ENCODE results near the gene PHLPP2. TPM values are rescaled to one million over a fixed set of nuclear protein-coding genes. Genes with fewer than 3 reads are reported as not detected.

The PHLPP2 gene
- total RNA-seq, 6 experiments from 2014 or later = 2.3 to 9.8 (median 5.6) TPM

- H3K4me3 ChIP-seq = no peak overlapping the region
- no peaks in the 10 kb centered on the region for H3K27me3 ChIP-seq
- no peak overlapping the region for H3K27ac ChIP-seq
- no peak for TF ChIP-seq POLR2A (IDR thresholded peaks at IDR 0.05)
- TF ChIP-seq, protein P1, sequence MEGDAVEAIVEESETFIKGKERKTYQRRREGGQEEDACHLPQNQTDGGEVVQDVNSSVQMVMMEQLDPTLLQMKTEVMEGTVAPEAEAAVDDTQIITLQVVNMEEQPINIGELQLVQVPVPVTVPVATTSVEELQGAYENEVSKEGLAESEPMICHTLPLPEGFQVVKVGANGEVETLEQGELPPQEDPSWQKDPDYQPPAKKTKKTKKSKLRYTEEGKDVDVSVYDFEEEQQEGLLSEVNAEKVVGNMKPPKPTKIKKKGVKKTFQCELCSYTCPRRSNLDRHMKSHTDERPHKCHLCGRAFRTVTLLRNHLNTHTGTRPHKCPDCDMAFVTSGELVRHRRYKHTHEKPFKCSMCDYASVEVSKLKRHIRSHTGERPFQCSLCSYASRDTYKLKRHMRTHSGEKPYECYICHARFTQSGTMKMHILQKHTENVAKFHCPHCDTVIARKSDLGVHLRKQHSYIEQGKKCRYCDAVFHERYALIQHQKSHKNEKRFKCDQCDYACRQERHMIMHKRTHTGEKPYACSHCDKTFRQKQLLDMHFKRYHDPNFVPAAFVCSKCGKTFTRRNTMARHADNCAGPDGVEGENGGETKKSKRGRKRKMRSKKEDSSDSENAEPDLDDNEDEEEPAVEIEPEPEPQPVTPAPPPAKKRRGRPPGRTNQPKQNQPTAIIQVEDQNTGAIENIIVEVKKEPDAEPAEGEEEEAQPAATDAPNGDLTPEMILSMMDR (IDR thresholded peaks at IDR 0.05) = peak; percentile 18 to 45 (median 30)
- no peaks in the 10 kb centered on the region for H3K4me1 ChIP-seq
- 73% methylated on average over 5 of the region's 6 CpGs for WGBS (ENCODE audit: insufficient coverage, low coverage, low lambda C conversion rate, missing lambda C conversion rate)
- DNase-seq (no peak), ATAC-seq (peak; percentile 52 to 60 (median 59))
- no peaks in the 10 kb centered on the region for H3K9me3 ChIP-seq
- peaks cover 0 to 2% (median 1%) of the 10 kb centered on the region in 4 donors for H3K36me3 ChIP-seq
- intact Hi-C loops (cut with DNase I) = no loop called here
Observed at GRCh38 chr16:71648921-71649320, 75.6 kb downstream of the PHLPP2 start.

DNA sequence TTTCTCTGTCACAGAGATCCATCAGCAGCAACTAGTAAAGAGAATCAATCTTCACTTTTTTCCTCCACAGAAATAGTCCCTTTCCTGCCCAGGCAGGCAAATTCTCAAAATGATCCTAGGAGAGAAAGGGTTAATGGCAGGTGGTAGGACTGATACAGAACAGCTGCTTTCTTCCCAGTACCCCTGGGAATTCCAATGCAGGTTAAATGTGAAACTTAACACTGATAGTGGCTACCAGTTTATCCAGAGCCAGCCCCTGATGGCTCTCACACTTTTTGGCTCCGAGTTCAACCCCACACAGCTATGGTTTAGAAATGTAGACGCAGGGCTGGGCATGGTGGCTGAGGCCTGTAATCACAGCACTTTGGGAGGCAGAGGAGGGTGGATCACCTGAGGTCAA is 76.3 kb downstream of the PHLPP2 start:
- intact Hi-C loops (cut with DNase I) = no loop called here
- H3K9me3 ChIP-seq = no peaks in the 10 kb centered on the region
- no peak overlapping the region for H3K4me3 ChIP-seq
- peaks cover 0 to 2% (median 1%) of the 10 kb centered on the region in 4 donors for H3K36me3 ChIP-seq
- no peak overlapping the region for H3K27ac ChIP-seq
- ATAC-seq (no peak), DNase-seq (no peak)
- TF ChIP-seq POLR2A (IDR thresholded peaks at IDR 0.05) = no peak
- TF ChIP-seq, protein P1 (IDR thresholded peaks at IDR 0.05) = no peak
- no peaks in the 10 kb centered on the region for H3K27me3 ChIP-seq
- 96% methylated on average over 2 of the region's 2 CpGs for whole genome bisulfite sequencing (ENCODE audit: insufficient coverage, low coverage, low lambda C conversion rate, missing lambda C conversion rate)
- H3K4me1 ChIP-seq = no peaks in the 10 kb centered on the region

DNA sequence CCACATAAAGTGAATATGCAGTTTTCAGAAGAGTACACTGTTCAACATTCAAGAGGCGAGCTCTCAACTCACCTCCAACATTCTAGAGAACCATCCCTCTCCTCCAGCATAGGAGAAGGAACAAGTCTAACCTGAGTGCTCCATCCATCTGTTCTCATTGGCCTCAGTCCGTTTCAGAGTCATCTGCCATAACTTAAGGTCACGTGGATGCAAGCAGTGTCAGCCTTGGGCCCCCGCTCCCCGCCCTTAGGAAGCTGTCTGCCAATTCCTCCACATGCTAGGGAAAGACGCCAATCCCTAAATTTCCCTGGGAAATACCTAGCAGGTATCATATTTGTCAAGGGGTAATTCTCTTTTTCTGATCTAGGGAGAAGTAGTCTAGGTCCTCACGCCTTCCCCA is 77.1 kb downstream of the PHLPP2 start:
- Histone ChIP-seq H3K36me3 (peaks cover 0 to 2% (median 0%) of the 10 kb centered on the region in 4 donors), H3K9me3 (no peaks in the 10 kb centered on the region), H3K27me3 (no peaks in the 10 kb centered on the region), H3K4me1 (no peaks in the 10 kb centered on the region), H3K4me3 (no peak overlapping the region), H3K27ac (no peak overlapping the region)
- WGBS (ENCODE audit: insufficient coverage, low coverage, low lambda C conversion rate, missing lambda C conversion rate) = 85% methylated on average over 5 of the region's 7 CpGs
- no peak for ATAC-seq
- TF ChIP-seq POLR2A (IDR thresholded peaks at IDR 0.05) = no peak
- TF ChIP-seq, protein P1 (IDR thresholded peaks at IDR 0.05) = no peak
- no peak for DNase-seq
- intact Hi-C loops (cut with DNase I) = no loop called here

DNA sequence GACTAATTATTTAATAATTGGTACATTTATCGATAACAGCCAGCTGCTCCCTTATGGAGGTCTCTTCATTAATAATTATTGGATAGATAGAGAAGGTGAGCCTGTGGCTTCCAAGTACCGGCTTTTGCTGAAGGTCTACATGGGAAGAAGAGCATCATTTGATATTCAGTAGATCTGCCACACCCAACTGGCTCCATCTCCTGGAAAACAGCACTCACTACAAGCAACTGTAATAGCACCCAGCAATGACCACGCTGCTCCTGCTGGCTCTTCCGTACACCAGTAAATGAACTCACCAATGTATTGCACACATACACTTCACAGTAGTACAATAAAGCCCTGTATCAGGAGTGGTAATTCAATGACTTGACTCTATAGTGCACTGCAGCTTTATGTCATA is 79.1 kb downstream of the PHLPP2 start:
- Histone ChIP-seq H3K4me1 (no peaks in the 10 kb centered on the region), H3K36me3 (peaks cover 0 to 2% (median 0%) of the 10 kb centered on the region in 4 donors), H3K9me3 (no peaks in the 10 kb centered on the region), H3K27ac (no peak overlapping the region), H3K4me3 (no peak overlapping the region), H3K27me3 (no peaks in the 10 kb centered on the region)
- TF ChIP-seq, protein P1 (IDR thresholded peaks at IDR 0.05) = peak; percentile 39 to 59 (median 48)
- TF ChIP-seq POLR2A (IDR thresholded peaks at IDR 0.05) = no peak
- intact Hi-C loops (cut with DNase I) = no loop called here
- DNase-seq (peak in 1 of 3 donors; percentile 47), ATAC-seq (peak; percentile 89 to 95 (median 94))
- WGBS (ENCODE audit: insufficient coverage, low coverage, low lambda C conversion rate, missing lambda C conversion rate) = 39% methylated on average over 4 of the region's 4 CpGs

GRCh38 chr16:71637398-71637797 is 87.1 kb downstream of the PHLPP2 start:
- H3K36me3 ChIP-seq = no peaks in the 10 kb centered on the region
- no peaks in the 10 kb centered on the region for H3K27me3 ChIP-seq

More at GRCh38 chr16:71637398-71637797, 87.1 kb downstream of the PHLPP2 start:
- intact Hi-C loops (cut with DNase I) = no loop called here
- no peaks in the 10 kb centered on the region for H3K4me1 ChIP-seq
- WGBS (ENCODE audit: insufficient coverage, low coverage, low lambda C conversion rate, missing lambda C conversion rate) = 80% methylated on average over 2 of the region's 3 CpGs
- no peak for DNase-seq
- no peak overlapping the region for H3K27ac ChIP-seq
- H3K4me3 ChIP-seq = no peak overlapping the region
- no peak for ATAC-seq
- no peak for TF ChIP-seq POLR2A (IDR thresholded peaks at IDR 0.05)
- TF ChIP-seq, protein P1 (IDR thresholded peaks at IDR 0.05) = no peak
- H3K9me3 ChIP-seq = no peaks in the 10 kb centered on the region
